ENCODE data around the gene KIRREL3.

- no peak for TF ChIP-seq POLR2A (IDR thresholded peaks at IDR 0.05)
- no peak for TF ChIP-seq CTCF (IDR thresholded peaks at IDR 0.05)
Observed at GRCh38 chr11:126948563-126948962, 52.0 kb downstream of the KIRREL3 start.

All from esophagus squamous epithelium (tissue), 4 donors.